Tibial artery (tissue), 4 donors: ENCODE data around the gene PRSS36.
A peak's percentile ranks its signal among the peaks of the same experiment; 100 is the strongest.

ENCODE experiments used
- DNase-seq, 2 donors: peaks; one replicate each; pipeline ENCODE4 v3.0.0-alpha.2; 2019
- H3K27ac ChIP-seq, 2 donors: fragments of 200-600 bp; sonication (generic) in 1 of 2; 1 replicate in 1 of 2; 2 replicates in 1 of 2; pipeline ENCODE4 v1.5.1; 2018 to 2019; ENCODE audit warnings: mild to moderate bottlenecking in 1 of 2
- H3K27me3 ChIP-seq, 2 donors: fragments of 200-600 bp; sonication (generic) in 1 of 2; one replicate each; pipeline versions ENCODE4 v1.5.1 to v1.6.0; 2016 to 2019
- H3K36me3 ChIP-seq, 3 donors: fragments of 200-600 bp; sonication (generic) in 2 of 3; one replicate each; pipeline ENCODE4 v1.5.1; 2016 to 2019; ENCODE audit warnings: mild to moderate bottlenecking in 2 of 3
- H3K4me1 ChIP-seq, 4 donors: fragments of 200-600 bp; sonication (generic) in 2 of 4; 1 replicate in 3 of 4; 2 replicates in 1 of 4; pipeline ENCODE4 v1.5.1; 2016 to 2019
- H3K4me3 ChIP-seq, 2 donors: fragments of 200-600 bp; sonication (generic) in 1 of 2; 1 replicate in 1 of 2; 2 replicates in 1 of 2; pipeline ENCODE4 v1.5.1; 2018 to 2019; ENCODE audit warnings: mild to moderate bottlenecking in 2 of 2
- H3K9me3 ChIP-seq, 3 donors: fragments of 200-600 bp; sonication (generic) in 1 of 3; one replicate each; pipeline ENCODE4 v1.5.1; 2016 to 2019
- CTCF ChIP-seq, 2 experiments: fragments of 200-600 bp in 1 of 2; fragments of 450-650 bp in 1 of 2; IDR thresholded peaks; one replicate each; pipeline ENCODE4 v1.5.1; 2017 to 2019; ENCODE audit warnings: antibody characterized with exemption in 2 of 2, mild to moderate bottlenecking in 1 of 2, moderate library complexity in 1 of 2
- intact Hi-C: fragments of 100-400 bp; cut with DNase I; formaldehyde crosslinking; loops from one replicate; pipeline ENCODE4 v1.15.0; 2023; ENCODE audit warnings: low total_unique reads

Gene PRSS36

GRCh38 chr16:31099860-31100638, 49.8 kb downstream of the PRSS36 start:
- H3K9me3 ChIP-seq: no peaks in the 10 kb centered on the region
- no peak overlapping the region for H3K27ac ChIP-seq
- no peak for TF ChIP-seq CTCF (IDR thresholded peaks at IDR 0.05)
- H3K4me3 ChIP-seq: no peak overlapping the region
- no peak for DNase-seq
- peaks cover 0 to 4% (median 0%) of the 10 kb centered on the region in 4 donors for H3K4me1 ChIP-seq
- H3K27me3 ChIP-seq: no peaks in the 10 kb centered on the region
- no peaks in the 10 kb centered on the region for H3K36me3 ChIP-seq
- intact Hi-C loops: no loop called here

GRCh38 chr16:31094424-31095120, 55.3 kb downstream of the PRSS36 start, which contains the start of gene VKORC1:
Gene VKORC1, minus strand, starts transcription at chr16:31094797. Its CDS starts 68 bp downstream, at chr16:31094729.
- peak; percentile 96 to 98 for DNase-seq
- no peaks in the 10 kb centered on the region for H3K27me3 ChIP-seq
- peaks cover 3 to 18% (median 14%) of the 10 kb centered on the region in 3 donors for H3K36me3 ChIP-seq
- no peaks in the 10 kb centered on the region for H3K9me3 ChIP-seq
- intact Hi-C loops: no loop called here
- TF ChIP-seq CTCF (IDR thresholded peaks at IDR 0.05): no peak
- peak within 1 kb of the TSS; percentile 91 to 97 for H3K27ac ChIP-seq
- H3K4me3 ChIP-seq: peak within 1 kb of the TSS; percentile 94 to 97
- peaks cover 0 to 22% (median 12%) of the 10 kb centered on the region in 4 donors for H3K4me1 ChIP-seq

- H3K27me3 ChIP-seq: no peaks in the 10 kb centered on the region
- DNase-seq: peak in 1 of 2 donors; percentile 32
- TF ChIP-seq CTCF (IDR thresholded peaks at IDR 0.05): no peak
- H3K4me3 ChIP-seq: peak overlapping the region; percentile 94 to 97
- peaks cover 0 to 22% (median 12%) of the 10 kb centered on the region in 4 donors for H3K4me1 ChIP-seq
- intact Hi-C loops: no loop called here
- peak overlapping the region; percentile 91 to 97 for H3K27ac ChIP-seq
- H3K36me3 ChIP-seq: peaks cover 3 to 24% (median 18%) of the 10 kb centered on the region in 3 donors
- H3K9me3 ChIP-seq: no peaks in the 10 kb centered on the region
Measured at GRCh38 chr16:31094088-31094423, 55.8 kb downstream of the PRSS36 start.

- no peak for DNase-seq
- peak overlapping the region in 1 of 2 donors; percentile 97 for H3K27ac ChIP-seq
Measured at GRCh38 chr16:31093132-31093703, 56.6 kb downstream of the PRSS36 start.

More at GRCh38 chr16:31093132-31093703, 56.6 kb downstream of the PRSS36 start:
- Histone ChIP-seq H3K9me3 (no peaks in the 10 kb centered on the region), H3K4me1 (peaks cover 0 to 22% (median 12%) of the 10 kb centered on the region in 4 donors), H3K27me3 (no peaks in the 10 kb centered on the region), H3K36me3 (peaks cover 3 to 31% (median 18%) of the 10 kb centered on the region in 3 donors), H3K4me3 (peak overlapping the region; percentile 94 to 97)
- intact Hi-C loops: no loop called here
- TF ChIP-seq CTCF (IDR thresholded peaks at IDR 0.05): no peak
